CD4-positive, CD25-positive, alpha-beta regulatory T cell (primary cell): ENCODE results near the gene CPLX4. TPM values are rescaled to one million over a fixed set of nuclear protein-coding genes. Genes with fewer than 3 reads are reported as not detected.

Experiments used
- ATAC-seq, 2 donors: fragments of 150-1000 bp; cut with Tn5 transposase; one replicate each; pipeline ENCODE4 v1.10.0; 2021; ENCODE audit warnings: low read depth in 2 of 2, moderate number of reproducible peaks in 2 of 2, moderate library complexity in 1 of 2
- DNase-seq, 3 donors: peaks; one replicate each; pipeline versions ENCODE4 v3.0.0 to v3.0.0-alpha.2; 2012 to 2022; ENCODE audit warnings: mixed read lengths in 1 of 3
- H3K27ac ChIP-seq: one replicate; pipeline ENCODE4 v1.7.0; 2013; ENCODE audit warnings: mild to moderate bottlenecking, low read length; ENCODE audit not compliant: insufficient read depth, poor library complexity, severe bottlenecking
- H3K27me3 ChIP-seq: one replicate; pipeline ENCODE4 v1.7.0; 2013; ENCODE audit warnings: low read length; ENCODE audit not compliant: control insufficient read depth, insufficient read depth
- H3K36me3 ChIP-seq: one replicate; pipeline ENCODE4 v1.7.0; 2013; ENCODE audit warnings: mild to moderate bottlenecking, low read length, moderate library complexity; ENCODE audit not compliant: control insufficient read depth, insufficient read depth
- H3K4me1 ChIP-seq: 2 replicates; pipeline ENCODE4 v1.7.0; 2013; ENCODE audit warnings: mild to moderate bottlenecking, low read length; ENCODE audit not compliant: insufficient read depth, control insufficient read depth, poor library complexity, severe bottlenecking
- H3K4me3 ChIP-seq: one replicate; pipeline ENCODE4 v1.7.0; 2013; ENCODE audit warnings: low read depth, mild to moderate bottlenecking, low read length, moderate library complexity
- H3K9me3 ChIP-seq, 2 experiments: 1 replicate in 1 of 2; 2 replicates in 1 of 2; pipeline ENCODE4 v1.7.0; 2013; ENCODE audit warnings: low read length in 2 of 2, mild to moderate bottlenecking in 1 of 2, moderate library complexity in 1 of 2; ENCODE audit not compliant: control insufficient read depth in 2 of 2
- H3K27ac Mint-ChIP-seq, 3 donors: one replicate each; pipeline ENCODE4 v1.8.0; 2020 to 2022; ENCODE audit warnings: mild to moderate bottlenecking in 3 of 3, mixed read lengths in 3 of 3, moderate library complexity in 2 of 3
- H3K27me3 Mint-ChIP-seq: one replicate; pipeline ENCODE4 v1.8.0; 2022; ENCODE audit warnings: mild to moderate bottlenecking, mixed read lengths
- H3K36me3 Mint-ChIP-seq: one replicate; pipeline ENCODE4 v1.8.0; 2020; ENCODE audit warnings: mixed read lengths
- H3K4me1 Mint-ChIP-seq, 4 donors: one replicate each; pipeline ENCODE4 v1.8.0; 2020 to 2022; ENCODE audit warnings: mixed read lengths in 4 of 4, mild to moderate bottlenecking in 1 of 4
- H3K4me3 Mint-ChIP-seq, 4 donors: one replicate each; pipeline ENCODE4 v1.8.0; 2020 to 2022; ENCODE audit warnings: mild to moderate bottlenecking in 4 of 4, mixed read lengths in 4 of 4, moderate library complexity in 3 of 4
- H3K9me3 Mint-ChIP-seq, 7 donors: one replicate each; pipeline ENCODE4 v1.8.0; 2020 to 2022; ENCODE audit warnings: mixed read lengths in 7 of 7, mild to moderate bottlenecking in 3 of 7, moderate library complexity in 2 of 7
- polyA plus RNA-seq, 4 donors: library from polyadenylated mRNA; unstranded; fragments of 300-500 nt; fragmentation: Illumina TruSeq; gene quantifications; one replicate each; pipeline ENCODE4 v1.2.3, GENCODE V29; 2021
- total RNA-seq: library from RNA; stranded (reverse); gene quantifications from one replicate; pipeline ENCODE4 v1.2.3, GENCODE V29; 2022

The CPLX4 gene
- total and polyA plus RNA-seq, 5 donors from 2014 or later, result not detected

- DNase-seq (no peak), ATAC-seq (no peak)
- Mint-ChIP-seq H3K4me1 (peaks cover 5 to 23% (median 6%) of the 10 kb centered on the region in 4 donors), H3K27ac (no peak overlapping the region), H3K36me3 (no peaks in the 10 kb centered on the region), H3K4me3 (peak overlapping the region in 3 of 4 donors; percentile 36 to 83 (median 41)), H3K27me3 (peaks cover 84% of the 10 kb centered on the region), H3K9me3 (peaks cover 0 to 7% (median 0%) of the 10 kb centered on the region in 7 donors)
- Histone ChIP-seq H3K36me3 (no peaks in the 10 kb centered on the region), H3K27ac (no peak overlapping the region), H3K4me3 (no peak overlapping the region), H3K27me3 (peaks cover 55% of the 10 kb centered on the region), H3K4me1 (peaks cover 24% of the 10 kb centered on the region), H3K9me3 (no peaks in the 10 kb centered on the region)
Observed at GRCh38 chr18:59273759-59274532, 44.5 kb downstream of the CPLX4 start.

DNA sequence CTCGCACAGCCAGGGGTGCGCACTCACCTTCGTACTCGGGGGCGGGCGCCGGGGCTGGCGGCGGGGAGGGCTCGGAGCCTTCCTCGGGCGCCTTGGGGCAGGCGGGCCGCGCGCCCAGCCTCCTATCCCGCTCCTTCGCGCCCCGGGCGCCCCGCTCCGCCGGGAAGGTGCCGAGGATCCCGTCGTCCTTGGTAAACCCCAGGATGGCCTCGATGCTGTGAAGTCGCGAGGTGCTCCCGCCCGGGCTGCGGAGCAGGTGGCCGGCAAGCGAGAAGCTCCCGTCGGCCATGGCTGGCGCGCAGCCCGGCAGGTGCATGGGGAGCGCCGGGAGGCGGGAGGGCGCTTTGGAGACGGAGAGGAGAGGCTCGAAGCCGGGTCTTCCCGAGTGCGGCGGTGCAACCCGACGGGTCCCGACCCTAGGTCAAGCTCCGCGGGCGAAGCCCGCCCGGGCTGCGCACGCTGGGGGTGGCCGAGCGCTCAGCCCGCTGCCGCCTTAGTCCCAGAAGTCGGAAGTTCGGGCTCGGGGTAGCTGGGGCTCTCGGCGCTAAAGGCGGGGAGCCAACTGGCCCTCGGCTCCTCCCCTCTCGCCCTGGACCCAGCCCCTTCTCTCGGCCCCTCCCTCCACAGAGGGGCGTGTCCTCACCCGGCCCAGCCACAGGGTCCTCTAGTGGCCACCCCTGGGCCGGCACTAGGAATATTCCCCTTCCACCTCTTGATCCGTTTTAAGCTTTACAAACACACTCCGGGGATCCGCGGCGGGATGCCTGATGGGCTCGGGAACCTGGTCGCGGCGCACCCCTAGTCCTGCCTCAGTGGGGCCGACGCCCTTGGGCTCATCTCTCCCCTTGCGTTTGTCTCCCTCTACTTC, 45.3 kb downstream of the CPLX4 start, which contains the start of gene RAX:
Gene RAX, minus strand, starts transcription at position 564 of the 868 bp plus-strand sequence. Its CDS starts 248 bp downstream, at position 316.
- H3K9me3 Mint-ChIP-seq, result peaks cover 0 to 7% (median 0%) of the 10 kb centered on the region in 7 donors
- H3K27me3 Mint-ChIP-seq, result peaks cover 82% of the 10 kb centered on the region
- H3K27ac ChIP-seq, result no peak within 1 kb of the TSS
- no peaks in the 10 kb centered on the region for H3K36me3 ChIP-seq
- H3K4me3 Mint-ChIP-seq, result peak within 1 kb of the TSS in 3 of 4 donors; percentile 36 to 83 (median 41)
- peaks cover 5 to 28% (median 6%) of the 10 kb centered on the region in 4 donors for H3K4me1 Mint-ChIP-seq
- no peak within 1 kb of the TSS for H3K4me3 ChIP-seq
- peaks cover 57% of the 10 kb centered on the region for H3K27me3 ChIP-seq
- peaks cover 28% of the 10 kb centered on the region for H3K4me1 ChIP-seq
- ATAC-seq (peak in 1 of 2 donors; percentile 24), DNase-seq (peak in 1 of 3 donors; percentile 24)
- H3K9me3 ChIP-seq, result no peaks in the 10 kb centered on the region
- no peak within 1 kb of the TSS for H3K27ac Mint-ChIP-seq
- no peaks in the 10 kb centered on the region for H3K36me3 Mint-ChIP-seq

- H3K27me3 Mint-ChIP-seq, result peaks cover 82% of the 10 kb centered on the region
- Histone ChIP-seq H3K36me3 (no peaks in the 10 kb centered on the region), H3K9me3 (no peaks in the 10 kb centered on the region), H3K27me3 (peaks cover 51% of the 10 kb centered on the region), H3K4me3 (no peak overlapping the region), H3K27ac (no peak overlapping the region), H3K4me1 (peaks cover 28% of the 10 kb centered on the region)
- no peaks in the 10 kb centered on the region for H3K36me3 Mint-ChIP-seq
- peaks cover 0 to 7% (median 0%) of the 10 kb centered on the region in 7 donors for H3K9me3 Mint-ChIP-seq
- H3K4me3 Mint-ChIP-seq, result no peak overlapping the region
- no peak overlapping the region for H3K27ac Mint-ChIP-seq
- peaks cover 5 to 33% (median 6%) of the 10 kb centered on the region in 4 donors for H3K4me1 Mint-ChIP-seq
- no peak for ATAC-seq
- peak in 1 of 3 donors; percentile 22 for DNase-seq
Observed at GRCh38 chr18:59272221-59272888, 46.1 kb downstream of the CPLX4 start.

DNA sequence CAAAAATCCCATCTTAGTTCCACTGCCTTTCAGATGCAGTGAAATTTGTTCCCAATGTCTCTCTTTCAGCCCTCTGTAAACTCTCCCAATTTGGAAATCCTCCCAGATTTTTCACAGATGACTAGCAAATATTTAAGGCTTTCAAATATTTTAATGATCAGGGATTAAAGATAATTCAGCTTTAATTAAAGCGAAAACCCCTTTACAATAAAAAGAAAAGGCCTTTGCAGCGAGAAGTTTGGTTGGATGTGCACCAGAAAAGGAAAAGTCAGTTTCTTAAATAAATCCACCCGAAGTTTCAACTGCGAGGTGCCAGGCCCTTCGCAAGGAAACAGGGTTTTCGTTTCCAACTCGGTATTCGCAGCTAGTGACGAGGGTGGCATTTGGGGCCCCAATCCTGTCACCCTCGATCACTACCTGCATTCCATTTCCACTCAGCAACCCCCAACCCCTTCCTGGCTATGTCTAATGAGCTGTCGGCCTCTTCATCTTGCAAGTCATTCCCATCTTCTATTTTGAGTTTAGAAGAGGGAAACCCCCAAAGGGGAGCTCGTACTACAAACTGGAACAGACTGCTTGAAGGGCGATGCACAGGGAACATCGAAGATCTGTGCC, 46.7 kb downstream of the CPLX4 start:
- Histone ChIP-seq H3K27ac (no peak overlapping the region), H3K9me3 (no peaks in the 10 kb centered on the region), H3K4me1 (peaks cover 28% of the 10 kb centered on the region), H3K27me3 (peaks cover 52% of the 10 kb centered on the region), H3K36me3 (no peaks in the 10 kb centered on the region), H3K4me3 (no peak overlapping the region)
- Mint-ChIP-seq H3K4me1 (peaks cover 5 to 36% (median 6%) of the 10 kb centered on the region in 4 donors), H3K4me3 (no peak overlapping the region), H3K9me3 (peaks cover 0 to 7% (median 0%) of the 10 kb centered on the region in 7 donors), H3K27ac (no peak overlapping the region), H3K27me3 (peaks cover 82% of the 10 kb centered on the region), H3K36me3 (no peaks in the 10 kb centered on the region)
- DNase-seq (no peak), ATAC-seq (no peak)

- Histone ChIP-seq H3K27ac (no peak overlapping the region), H3K4me3 (no peak overlapping the region), H3K36me3 (no peaks in the 10 kb centered on the region), H3K9me3 (no peaks in the 10 kb centered on the region), H3K27me3 (peaks cover 50% of the 10 kb centered on the region), H3K4me1 (peaks cover 30% of the 10 kb centered on the region)
- ATAC-seq (no peak), DNase-seq (no peak)
- peaks cover 82% of the 10 kb centered on the region for H3K27me3 Mint-ChIP-seq
- peak overlapping the region in 2 of 4 donors; percentile 3 to 33 for H3K4me3 Mint-ChIP-seq
- H3K36me3 Mint-ChIP-seq, result no peaks in the 10 kb centered on the region
- H3K27ac Mint-ChIP-seq, result no peak overlapping the region
- peaks cover 5 to 46% (median 11%) of the 10 kb centered on the region in 4 donors for H3K4me1 Mint-ChIP-seq
- H3K9me3 Mint-ChIP-seq, result peaks cover 0 to 7% (median 0%) of the 10 kb centered on the region in 7 donors
Observed at GRCh38 chr18:59270689-59271257, 47.7 kb downstream of the CPLX4 start.

DNA sequence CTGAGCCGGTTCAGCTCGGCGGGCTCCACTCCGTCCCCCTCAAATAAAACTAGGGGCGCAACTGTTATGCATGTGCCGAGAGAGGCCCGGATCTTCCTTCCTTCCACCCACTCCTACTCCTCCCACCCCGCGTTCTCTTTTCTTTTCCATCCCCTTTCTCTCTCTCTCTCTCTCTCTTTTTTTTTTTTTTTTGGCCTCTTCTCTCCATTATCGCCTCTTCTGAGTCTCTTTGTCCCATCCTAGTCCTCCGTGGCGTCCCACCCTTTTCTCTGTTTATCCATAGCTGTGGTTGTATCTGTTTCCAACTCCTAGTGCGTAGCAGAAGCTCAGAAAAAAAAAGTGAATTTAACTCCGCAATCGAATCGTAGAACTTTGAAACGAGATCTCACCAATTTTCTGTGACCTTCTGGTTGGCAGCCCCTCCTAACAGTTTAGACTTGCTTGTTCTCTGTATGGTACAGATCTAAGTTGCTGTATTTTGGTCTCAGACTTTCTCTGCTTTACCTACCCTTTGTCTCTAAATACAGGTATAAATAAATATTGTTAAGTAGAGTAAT, 48.8 kb downstream of the CPLX4 start:
- H3K9me3 Mint-ChIP-seq, result peaks cover 0 to 7% (median 0%) of the 10 kb centered on the region in 7 donors
- H3K4me1 Mint-ChIP-seq, result peaks cover 5 to 47% (median 12%) of the 10 kb centered on the region in 4 donors
- Histone ChIP-seq H3K9me3 (no peaks in the 10 kb centered on the region), H3K27me3 (peaks cover 40% of the 10 kb centered on the region), H3K27ac (no peak overlapping the region), H3K4me3 (no peak overlapping the region), H3K4me1 (peaks cover 38% of the 10 kb centered on the region), H3K36me3 (no peaks in the 10 kb centered on the region)
- no peaks in the 10 kb centered on the region for H3K36me3 Mint-ChIP-seq
- H3K4me3 Mint-ChIP-seq, result peak overlapping the region in 2 of 4 donors; percentile 31 to 71
- H3K27ac Mint-ChIP-seq, result peak overlapping the region in 1 of 3 donors; percentile 14
- DNase-seq (no peak), ATAC-seq (no peak)
- H3K27me3 Mint-ChIP-seq, result peaks cover 84% of the 10 kb centered on the region
